Measurements from ENCODE around the gene ARHGAP26.

The ARHGAP26 gene

DNA sequence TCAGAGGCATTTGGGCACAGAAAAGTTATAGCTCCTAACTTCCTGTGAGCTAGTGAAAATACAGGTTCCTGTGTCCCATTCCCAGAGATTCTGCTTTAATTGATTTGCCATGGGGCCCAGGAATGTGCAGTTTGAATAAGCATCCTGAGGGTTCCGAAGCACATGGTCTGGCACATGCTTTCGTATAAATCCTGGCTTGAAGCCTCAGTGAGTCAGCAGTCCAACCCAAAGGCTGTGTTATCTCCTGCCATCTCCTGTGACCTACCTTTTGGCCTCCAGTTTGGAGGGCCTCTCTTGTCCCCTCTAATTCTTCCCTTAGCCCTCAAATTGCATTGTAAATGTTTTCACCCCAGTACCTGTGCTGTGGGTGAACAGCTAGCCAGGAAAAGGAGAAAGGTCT, 449.5 kb downstream of the ARHGAP26 start:
- DNase-seq, result no peak

DNA sequence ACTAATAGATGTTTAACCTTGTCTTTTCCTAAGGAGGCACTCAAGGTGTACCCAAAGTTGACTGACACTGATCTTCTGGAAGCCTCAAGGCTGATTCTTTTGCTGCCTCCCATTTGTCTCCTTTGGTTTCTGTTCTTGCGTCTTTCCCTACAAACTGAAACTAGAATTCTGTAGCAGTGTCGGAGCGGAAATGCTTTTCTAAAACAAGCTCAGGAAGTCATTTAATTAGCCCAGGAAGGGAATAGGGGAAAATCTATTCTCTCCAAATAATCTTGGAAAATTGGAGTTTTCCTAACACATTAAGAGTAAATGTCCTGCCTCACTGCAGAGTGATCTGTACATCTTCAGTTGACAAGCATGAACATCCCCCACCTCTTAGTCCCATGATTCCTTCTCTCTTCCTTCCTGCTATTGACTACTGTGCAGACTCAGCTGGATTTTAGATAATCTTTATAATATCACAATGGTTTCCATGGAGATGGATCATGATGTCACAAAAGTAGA, 450.6 kb downstream of the ARHGAP26 start:
- no peak for DNase-seq

DNA sequence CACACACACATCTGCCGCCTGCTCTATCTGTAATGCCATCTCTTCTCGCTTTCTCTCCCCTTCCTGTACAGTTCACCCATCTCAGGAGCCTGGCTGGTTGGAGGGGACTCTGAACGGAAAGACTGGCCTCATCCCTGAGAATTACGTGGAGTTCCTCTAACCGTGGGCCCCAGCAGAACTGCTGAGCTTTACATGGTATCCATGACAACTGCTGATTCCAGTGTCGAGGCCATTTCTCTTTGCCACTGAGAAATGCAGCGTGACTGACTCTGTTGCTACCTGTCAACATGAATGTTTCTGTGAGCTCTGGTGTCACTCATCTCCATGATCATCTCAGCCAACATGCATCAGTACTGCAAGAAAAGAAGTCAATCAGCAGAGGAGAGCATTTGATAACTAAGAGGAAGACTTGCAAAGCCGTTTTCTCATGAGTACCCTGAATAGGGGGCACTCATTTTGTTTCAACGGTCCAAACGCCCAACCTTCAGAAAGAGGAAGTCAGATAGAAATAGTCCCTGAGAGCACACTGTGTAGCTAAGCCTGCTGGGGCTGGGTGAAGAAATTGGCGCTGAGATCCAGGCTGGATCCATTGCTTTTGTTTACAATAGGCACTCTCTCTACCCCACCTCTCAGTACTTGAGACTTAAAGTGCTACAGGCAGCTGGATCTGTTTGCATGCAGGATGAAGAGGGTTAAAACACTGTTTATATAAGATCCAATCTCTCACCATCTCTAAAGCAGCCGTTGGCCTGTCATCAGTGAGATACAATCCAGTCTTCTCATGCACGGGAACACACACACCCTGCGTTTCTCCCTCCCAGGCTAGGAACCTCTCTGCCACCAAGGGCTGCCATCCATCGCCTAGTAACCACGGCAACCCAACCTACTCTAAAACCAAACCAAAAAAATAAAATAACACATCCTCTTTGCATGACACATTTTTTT, 452.4 kb downstream of the ARHGAP26 start:
- no peak for DNase-seq

DNA sequence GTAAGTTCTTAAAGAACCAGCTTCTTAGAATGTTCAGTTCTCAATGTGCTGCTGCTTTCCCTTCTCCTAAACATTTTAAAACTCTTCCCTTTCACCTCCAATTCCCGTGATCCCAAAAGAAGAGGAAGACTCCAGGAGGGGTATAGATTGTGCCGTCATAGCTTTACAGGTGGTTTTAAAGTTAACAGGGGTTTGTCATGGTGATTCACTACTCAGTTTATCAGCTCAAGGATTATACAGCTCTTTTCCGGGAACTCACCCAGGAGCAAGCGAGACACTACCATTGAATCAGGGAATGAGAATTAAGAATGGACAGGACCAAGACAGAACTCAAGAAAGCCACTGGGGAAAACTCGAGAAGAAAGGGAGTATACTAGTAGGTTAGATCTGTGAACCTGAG, 454.5 kb downstream of the ARHGAP26 start:
- DNase-seq, result no peak

DNA sequence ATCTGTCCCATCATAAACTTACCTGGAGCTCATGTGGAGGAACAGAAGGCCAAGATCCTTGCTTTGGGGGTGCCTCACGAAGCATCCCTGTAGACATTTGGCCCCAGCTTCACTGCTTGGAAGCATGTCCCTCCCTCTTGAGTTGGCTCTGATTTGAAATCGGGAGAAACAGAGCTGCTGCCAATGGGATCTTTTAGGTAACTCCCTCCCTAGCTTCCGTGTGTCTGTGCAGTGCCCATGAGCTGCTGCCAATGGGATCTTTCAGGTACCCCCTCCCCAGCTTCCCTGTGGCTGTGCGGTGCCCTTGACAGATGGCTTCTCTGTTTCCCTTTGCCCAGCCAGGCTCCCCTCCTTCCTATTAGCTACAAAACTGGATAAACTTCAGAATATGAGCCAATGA, 455.3 kb downstream of the ARHGAP26 start:
- no peak for DNase-seq

DNA sequence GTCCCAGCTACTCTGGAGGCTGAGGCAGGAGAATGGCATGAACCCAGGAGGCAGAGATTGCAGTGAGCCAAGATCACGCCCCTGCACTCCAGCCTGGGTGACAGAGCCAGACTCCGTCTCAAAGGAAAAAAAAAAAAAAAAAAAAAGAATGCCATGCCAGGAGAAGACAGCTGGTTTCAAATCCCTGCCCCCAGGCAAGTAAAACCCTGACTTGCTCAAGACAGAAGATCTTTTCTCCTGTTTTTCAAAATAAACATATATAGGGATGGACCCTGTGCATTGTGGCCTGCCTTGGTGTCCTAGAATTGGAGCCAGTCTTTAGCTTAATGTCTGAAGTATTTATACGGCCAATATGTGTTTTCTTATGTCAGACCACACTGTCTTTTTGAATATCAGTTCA, 456.2 kb downstream of the ARHGAP26 start:
- DNase-seq, result no peak

DNA sequence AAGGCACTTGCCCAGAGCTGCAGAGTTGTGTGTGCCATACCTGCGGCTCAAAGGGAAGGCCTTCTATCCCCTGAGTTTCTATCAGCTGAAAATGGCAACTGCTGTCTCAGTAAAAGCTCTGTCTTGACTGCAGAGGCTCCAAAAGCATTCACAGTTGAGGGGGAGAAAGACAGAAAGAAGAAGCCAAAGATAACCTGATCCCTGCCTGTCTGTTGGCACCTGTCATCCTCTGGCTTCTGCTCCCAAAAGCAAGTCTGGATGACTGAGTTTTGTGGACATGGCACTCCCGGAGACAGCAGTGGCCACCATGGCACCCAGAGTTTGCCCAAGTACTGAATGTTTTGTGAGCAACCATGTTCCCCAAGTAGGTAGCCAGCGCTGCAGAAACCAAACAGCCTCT, 456.7 kb downstream of the ARHGAP26 start:
- no peak for DNase-seq

DNA sequence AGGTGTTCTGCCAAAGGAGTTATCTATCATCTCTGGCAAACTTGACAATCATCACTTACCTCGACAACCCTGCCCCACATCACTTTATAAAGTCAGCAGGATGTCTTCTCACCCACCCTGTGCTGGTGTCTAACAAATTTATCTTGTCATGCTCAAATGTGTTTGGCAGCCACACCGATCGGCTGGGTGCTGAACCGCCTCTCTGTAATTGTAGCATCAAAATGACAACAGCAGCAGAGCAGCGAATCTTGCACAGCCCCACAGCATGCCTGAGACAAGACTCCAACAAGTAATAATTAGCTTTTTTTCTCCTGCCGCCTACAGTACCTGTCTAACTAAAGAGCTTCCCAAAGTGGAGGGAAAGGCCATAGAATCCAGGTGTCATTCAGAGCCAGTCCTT, 457.1 kb downstream of the ARHGAP26 start:
- no peak for DNase-seq

DNA sequence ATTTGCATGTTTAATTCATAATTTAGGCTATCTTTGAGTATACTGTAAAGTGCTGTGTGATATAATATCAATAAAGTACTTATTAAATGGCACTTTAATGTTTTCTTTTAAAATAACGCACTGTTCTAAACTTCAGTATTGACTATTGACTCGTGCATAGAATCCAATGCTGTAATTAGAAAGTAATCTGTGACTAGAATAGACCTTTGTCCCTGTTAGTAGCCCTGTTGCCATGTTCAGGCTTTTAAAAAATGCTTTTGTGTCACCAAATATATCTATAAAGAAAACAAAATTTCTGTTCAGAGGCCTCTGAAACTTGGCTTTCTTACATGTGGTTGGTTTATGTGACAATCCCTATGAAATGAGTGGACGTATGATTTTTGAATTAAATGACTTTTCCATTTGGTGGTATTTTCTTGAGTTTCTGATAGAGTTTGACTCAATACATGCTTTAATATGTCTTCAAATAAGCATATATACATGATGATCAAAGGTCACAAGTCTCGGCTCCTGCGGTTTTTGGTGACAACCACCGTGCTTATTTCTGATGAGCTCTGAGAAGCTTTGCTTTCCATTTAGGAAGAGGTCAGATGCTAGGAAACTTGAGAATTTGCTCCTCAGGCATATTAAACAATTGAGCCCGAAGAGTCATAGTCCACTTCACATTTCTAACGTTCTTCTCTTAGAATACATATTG, 458.6 kb downstream of the ARHGAP26 start:
- DNase-seq, result no peak

DNA sequence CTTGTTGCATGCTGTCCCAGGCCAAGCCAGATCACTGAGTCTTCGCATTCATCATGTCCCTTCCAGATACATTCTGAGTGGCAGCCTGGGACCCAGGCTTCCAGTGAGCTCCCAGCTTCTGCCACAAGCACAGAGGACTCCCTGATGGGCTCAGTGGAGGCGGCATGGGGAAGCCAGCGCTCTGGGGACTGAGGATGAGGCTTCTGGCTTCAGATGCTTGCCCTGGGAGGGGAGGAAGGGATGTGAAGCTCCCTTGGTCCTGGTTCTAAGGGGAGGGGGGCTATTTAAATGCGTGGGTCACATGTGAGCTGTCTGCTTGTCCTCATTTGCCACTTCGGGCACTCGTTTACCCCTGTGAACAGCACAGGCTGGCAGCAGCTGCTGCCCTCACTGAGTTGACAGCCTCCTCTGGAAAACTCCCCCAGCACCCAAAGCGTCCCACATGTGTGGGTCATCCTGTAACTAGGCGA, 459.3 kb downstream of the ARHGAP26 start:
- no peak for DNase-seq

DNA sequence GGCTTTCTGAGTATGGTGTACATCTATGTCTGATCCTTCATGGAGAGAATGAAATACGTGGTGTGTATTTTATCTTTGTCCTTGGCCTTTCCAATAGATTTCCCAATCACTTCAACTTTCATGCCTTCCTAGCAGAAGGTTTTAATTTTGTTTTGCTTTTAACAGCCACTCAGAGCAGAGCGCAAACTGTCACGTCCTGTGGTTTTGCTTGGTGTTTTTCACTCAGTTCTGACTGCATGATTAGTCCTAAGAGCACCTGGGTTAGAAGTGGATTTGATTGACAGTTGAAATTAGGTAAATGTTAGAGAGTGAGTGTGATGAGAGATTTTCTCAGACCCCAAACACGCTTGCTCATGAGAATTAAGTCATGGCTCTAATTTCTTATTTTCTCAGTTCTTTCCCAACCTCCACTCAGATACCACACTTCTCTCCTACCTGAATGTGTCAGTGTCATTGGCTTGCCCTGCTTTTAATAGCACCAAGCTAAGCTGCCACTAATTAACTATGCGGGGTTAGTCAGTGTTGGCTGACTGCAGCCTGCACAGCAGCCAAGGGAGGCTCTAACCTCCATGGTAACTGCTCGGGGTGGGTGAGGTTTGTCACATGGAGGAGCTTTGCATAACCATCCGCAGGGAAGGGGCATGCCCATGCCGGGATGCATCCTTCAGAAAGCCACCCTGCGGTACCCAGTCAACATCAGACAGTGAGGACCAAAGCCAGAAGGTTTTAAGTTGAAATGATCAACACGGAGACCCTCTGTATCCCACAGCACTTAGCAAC, 459.9 kb downstream of the ARHGAP26 start:
- DNase-seq, result no peak

DNA sequence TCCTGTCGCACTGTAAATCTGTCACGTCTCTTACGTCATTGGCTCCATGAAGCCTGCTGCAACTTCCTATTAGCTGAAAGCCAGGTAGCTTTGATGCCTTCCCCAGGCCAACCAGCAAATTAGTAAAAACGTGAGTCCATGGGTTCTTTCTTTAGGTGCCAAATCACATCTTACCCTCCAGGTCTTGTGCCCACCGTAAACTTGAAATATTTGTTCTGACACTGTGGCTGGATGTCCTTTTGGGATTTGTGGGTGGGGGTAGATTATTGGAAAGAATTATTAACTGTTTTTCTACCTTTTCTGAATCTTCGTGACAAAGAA, 460.5 kb downstream of the ARHGAP26 start:
- no peak for DNase-seq

DNA sequence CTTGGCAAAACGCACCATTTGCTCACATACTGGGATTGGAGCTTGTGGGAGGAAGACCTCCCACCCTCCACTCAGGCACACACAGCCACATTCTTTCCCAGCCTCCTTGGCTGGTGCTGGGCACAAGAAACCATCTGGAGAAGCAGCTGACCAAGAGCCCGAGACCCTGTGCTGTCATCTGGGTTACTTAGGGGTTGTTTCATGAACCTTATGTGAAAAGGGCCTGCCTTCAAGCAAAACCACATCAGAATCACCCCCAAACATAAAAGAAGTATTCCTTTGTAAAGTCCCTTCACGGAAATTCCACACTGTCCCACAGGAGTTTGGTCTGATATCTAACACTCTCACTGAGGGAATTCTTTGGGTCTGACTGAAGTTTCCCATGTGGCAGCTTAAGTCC, 461.2 kb downstream of the ARHGAP26 start:
- DNase-seq, result no peak

DNA sequence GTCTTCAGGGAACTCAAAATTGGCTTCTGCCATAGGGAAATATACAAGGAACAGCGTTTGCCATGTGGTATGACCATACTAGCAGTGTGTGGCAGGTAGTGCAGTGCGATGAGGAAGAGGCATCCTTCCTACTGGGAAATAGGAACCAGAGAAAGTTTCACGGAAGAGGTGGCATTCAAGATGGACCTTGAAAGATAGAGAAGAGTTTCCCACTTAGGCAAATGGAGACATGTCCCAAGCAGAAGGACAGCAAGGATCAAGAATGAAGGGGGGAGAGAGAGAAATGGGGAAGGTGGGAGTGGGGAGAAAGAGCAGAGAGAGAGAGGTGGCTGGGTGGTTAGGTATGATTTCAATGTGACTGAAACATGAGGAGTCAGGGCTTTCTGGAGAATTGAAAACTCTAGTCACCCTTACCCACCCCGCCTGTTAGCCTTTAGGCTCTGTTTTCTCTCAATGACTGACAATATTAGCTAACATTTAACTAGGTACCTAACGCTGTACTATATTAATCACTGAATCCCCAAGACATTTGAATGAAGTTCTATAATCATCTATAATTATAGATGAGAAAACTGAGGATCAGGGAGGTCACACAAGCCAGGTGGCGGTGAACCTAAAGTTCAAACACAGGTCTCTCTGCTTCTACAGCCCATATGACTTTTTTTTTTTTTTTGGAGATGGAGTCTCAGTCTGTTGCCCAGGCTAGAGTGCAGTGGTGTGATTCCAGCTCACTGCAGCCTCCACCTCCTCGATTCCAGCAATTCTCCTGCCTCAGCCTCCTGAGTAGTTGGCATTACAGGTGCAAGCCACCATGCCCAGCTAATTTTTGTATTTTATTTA, 462.0 kb downstream of the ARHGAP26 start:
- DNase-seq, result no peak

DNA sequence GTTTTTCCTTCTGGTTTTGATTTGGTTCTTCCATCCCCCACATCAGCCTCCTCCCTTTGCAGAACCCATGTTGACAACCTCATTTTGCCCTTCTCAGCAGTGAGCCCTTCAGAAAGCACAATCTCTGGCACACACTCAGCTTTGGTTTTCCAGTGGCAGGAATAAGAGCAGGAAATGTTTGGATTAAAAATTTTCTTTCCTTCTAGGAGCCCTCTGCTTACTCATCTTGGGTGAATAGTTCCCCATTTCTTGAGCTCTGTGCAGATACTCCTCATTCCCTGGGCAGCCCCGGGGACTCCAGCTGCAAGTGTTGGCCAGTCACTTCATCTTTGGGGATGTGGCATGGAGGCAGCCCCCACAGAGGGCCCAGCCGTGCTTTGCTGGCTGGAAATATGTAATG, 462.9 kb downstream of the ARHGAP26 start:
- no peak for DNase-seq

DNA sequence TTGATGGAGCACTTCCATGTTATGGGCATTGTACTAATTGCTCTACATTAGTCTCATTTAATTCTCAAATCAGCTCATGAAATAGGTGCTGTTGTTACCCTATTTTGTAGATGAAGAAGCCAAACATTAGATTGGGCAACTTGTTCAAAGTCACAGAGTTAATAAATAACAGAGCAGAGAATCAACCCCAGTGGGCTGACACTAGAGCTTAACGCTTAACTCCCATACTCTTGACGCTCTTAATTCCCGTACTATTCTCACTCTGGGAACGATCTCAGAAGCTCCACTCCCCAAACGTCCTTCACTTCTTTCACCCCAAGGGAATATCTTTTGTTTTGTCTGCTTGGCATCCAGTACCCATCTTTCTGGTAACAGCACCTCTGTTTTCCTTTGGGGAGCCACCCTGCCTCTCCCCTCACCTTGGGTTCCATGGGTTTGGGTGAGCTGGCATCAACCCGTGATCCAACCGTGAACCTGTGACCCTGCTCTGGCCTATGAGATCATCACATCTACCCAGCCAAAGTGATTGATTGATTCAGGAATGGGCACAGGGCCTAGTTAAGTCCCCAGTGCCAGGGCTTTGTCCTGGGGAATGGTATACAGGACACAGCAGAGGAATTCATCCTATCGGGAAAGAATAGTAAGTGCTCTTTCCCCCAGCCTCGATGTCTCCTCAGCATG, 464.1 kb downstream of the ARHGAP26 start:
- no peak for DNase-seq

DNA sequence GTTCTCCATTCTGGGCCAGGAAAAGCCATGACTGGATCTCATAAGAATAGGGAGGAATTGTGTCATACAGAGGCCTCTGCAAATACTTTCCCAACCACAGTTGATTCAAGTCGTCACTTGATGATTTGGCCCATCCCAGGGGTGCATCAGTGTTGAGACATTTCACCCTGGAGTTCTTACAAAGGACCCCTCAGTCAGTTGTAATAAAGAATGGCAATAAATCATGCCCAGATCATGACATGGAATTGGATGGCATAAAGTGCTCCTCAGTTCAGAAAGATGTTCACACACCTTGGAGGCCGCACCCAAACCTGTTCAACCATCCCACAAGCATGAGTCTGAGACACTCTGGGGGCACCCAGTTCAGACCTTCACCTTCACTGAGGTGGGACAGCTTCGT, 465.2 kb downstream of the ARHGAP26 start:
- no peak for DNase-seq

DNA sequence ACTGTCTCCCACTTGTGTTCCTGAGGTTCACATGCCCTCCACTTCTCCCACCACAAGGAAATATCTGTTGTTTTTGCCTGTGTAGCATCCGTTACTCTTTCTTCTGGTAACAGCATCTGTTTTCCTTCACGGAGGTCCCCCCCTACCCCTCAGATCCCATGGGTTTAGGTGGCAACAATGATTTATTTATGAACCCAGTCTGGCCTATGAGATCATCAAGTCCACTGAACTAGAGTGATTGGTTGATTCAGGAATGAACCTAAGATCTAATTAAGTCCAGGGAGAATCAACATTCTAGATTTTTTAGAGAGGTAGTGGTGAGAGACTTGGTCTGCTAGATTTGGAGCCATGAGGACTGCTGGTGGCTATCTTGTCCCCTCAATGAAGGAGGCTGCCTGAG, 466.5 kb downstream of the ARHGAP26 start:
- no peak for DNase-seq

DNA sequence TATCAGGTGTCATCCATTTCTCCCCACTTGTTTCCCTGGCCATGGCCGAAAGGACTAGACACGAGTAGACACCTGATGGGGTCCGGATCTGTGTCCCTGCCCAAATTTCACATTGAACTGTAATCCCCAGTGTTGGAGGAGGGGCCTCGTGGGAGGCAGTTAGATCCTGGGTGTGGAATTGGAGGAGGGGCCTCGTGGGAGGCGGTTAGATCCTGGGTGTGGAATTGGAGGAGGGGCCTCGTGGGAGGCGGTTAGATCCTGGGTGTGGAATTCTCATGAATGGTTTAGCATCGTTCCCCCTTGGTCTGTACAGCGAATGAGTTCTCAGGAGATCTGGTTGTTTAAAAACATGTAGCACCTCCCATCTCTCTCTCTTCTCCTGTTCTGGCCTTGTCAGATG, 467.5 kb downstream of the ARHGAP26 start:
- DNase-seq, result no peak

DNA sequence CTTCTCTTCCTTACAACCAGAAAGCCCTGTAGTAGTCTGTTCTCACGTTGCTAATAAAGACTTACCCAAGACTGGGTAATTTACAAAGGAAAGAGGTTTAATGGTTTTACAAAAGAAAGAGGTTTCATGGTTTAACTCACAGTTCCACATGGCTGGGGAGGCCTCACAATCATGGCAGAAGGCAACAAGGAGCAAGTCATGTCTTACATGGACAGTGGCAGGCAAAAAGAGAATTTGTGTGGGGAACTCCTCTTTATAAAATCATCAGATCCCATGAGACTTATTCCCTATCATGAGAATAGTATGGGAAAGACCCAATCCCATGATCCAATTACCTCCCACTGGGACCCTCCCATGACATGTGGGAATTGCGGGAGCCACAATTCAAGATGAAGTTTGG, 468.4 kb downstream of the ARHGAP26 start:
- no peak for DNase-seq

DNA sequence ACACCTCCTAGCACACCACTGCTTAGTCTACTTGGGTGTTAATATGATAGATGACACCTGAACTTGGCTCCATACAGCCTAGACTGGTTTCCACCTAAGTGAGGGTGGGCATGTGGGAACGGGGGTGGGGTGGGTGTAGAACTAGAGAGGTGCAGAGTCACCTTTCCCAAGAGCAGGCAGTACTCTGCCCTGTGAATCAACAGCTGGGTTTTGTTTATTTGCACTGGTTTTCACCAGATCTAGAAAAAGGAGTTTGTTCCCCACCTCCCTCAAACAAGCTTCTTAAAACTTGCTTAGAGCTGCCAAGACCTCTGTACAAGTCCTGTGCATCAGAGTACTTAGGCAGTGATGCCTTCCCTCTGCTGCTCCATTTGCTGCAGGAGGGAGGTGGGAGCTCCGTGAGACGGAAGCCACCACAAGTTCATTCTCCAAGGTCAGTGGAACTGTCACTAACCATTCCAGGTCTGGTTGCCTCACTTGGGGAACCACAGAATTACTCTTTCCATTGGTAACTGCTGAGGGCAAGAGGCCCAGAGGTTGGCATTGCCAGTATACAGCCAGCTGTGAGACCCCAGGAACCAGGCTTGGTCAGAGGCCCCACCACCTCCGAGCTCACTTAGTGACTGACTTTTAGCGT, 469.8 kb downstream of the ARHGAP26 start:
- no peak for DNase-seq
